ENCODE results near the gene ILKAP. TPM values are rescaled to one million over a fixed set of nuclear protein-coding genes. Genes with fewer than 3 reads are reported as not detected.

Gene ILKAP
- total and polyA plus RNA-seq, 11 donors = 12.4 to 41.7 (median 24.0) TPM

- ATAC-seq (no peak), DNase-seq (no peak)
- no peak overlapping the region for H3K27ac ChIP-seq
- TF ChIP-seq, protein P1, sequence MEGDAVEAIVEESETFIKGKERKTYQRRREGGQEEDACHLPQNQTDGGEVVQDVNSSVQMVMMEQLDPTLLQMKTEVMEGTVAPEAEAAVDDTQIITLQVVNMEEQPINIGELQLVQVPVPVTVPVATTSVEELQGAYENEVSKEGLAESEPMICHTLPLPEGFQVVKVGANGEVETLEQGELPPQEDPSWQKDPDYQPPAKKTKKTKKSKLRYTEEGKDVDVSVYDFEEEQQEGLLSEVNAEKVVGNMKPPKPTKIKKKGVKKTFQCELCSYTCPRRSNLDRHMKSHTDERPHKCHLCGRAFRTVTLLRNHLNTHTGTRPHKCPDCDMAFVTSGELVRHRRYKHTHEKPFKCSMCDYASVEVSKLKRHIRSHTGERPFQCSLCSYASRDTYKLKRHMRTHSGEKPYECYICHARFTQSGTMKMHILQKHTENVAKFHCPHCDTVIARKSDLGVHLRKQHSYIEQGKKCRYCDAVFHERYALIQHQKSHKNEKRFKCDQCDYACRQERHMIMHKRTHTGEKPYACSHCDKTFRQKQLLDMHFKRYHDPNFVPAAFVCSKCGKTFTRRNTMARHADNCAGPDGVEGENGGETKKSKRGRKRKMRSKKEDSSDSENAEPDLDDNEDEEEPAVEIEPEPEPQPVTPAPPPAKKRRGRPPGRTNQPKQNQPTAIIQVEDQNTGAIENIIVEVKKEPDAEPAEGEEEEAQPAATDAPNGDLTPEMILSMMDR (IDR thresholded peaks at IDR 0.05) = no peak
- no peak for TF ChIP-seq POLR2A (IDR thresholded peaks at IDR 0.05)
- WGBS, 4 donors = 73 to 77% (median 76%) methylated on average over 7 of the region's 7 CpGs
- no peak overlapping the region for H3K4me3 ChIP-seq
- intact Hi-C loops (cut with DNase I) = no loop called here
- H3K36me3 ChIP-seq = no peaks in the 10 kb centered on the region
- peaks cover 0 to 13% (median 10%) of the 10 kb centered on the region in 12 donors for H3K4me1 ChIP-seq
- no peaks in the 10 kb centered on the region for H3K27me3 ChIP-seq
- no peaks in the 10 kb centered on the region for H3K9me3 ChIP-seq
Observed at GRCh38 chr2:238207006-238207405, 3.5 kb upstream of the ILKAP start.

DNA sequence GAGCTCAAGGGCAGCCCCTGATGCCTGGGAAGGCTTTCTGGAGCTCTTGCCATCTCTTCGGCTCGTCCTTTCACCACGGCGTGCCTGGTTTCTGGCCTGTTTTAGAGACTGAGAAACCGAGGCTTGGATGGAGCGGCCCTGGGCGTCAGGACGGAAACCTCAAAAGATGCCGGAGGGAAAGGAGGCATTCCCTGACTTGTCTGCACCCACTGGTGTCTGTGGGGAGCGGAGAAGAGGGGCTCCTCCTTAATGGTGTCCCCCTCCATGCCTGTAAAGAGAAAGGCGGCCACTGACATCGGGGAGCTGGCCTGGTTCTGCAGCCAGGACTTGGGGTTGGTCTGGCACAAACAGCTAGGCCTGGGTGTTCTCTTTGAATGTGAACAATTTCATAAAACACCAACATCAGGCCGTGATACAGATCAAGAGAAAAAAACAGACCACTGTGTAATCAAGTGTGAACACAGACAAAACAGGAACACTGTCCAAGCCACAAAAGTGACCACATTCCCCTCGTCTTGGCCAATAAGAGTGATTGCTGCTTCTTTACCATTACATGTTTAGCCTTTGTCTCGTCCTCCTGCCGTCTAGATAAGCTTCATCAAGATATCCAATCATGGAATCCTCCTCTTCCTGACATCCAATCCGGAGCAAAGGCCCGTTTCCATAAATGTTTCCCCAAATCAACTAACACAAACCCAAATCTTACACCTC, 633 bp upstream of the ILKAP start:
- Histone ChIP-seq H3K4me1 (peaks cover 0 to 42% (median 30%) of the 10 kb centered on the region in 12 donors), H3K9me3 (no peaks in the 10 kb centered on the region), H3K27me3 (no peaks in the 10 kb centered on the region), H3K4me3 (peak overlapping the region in 11 of 12 donors; percentile 64 to 94 (median 77)), H3K36me3 (no peaks in the 10 kb centered on the region), H3K27ac (peak overlapping the region; percentile 67 to 97 (median 92))
- WGBS, 4 donors = 59 to 79% (median 59%) methylated on average over 11 to 18 of the region's 18 CpGs
- intact Hi-C loops (cut with DNase I) = loop anchor here in 2 of 10 donors (5.0 kb wide), 2 partner anchors 33 to 38 kb away; partner anchors contain the start of gene HES6 (in 1 of the 2)
- peak in 2 of 5 donors; percentile 29 to 33 for DNase-seq
- ATAC-seq = no peak
- TF ChIP-seq, protein P1 (IDR thresholded peaks at IDR 0.05) = no peak

- ATAC-seq = no peak
- intact Hi-C loops (cut with DNase I) = loop anchor here in 2 of 10 donors (5.0 kb wide), 2 partner anchors 35 to 40 kb away; partner anchors contain the start of gene HES6 (in 1 of the 2)
- peaks cover 0 to 56% (median 32%) of the 10 kb centered on the region in 12 donors for H3K4me1 ChIP-seq
Observed at GRCh38 chr2:238202326-238203093, 985 bp downstream of the ILKAP start.

More at GRCh38 chr2:238202326-238203093, 985 bp downstream of the ILKAP start:
- H3K36me3 ChIP-seq = no peaks in the 10 kb centered on the region
- H3K4me3 ChIP-seq = peak overlapping the region; percentile 64 to 94 (median 74)
- no peak for DNase-seq
- 9 to 12% (median 12%) methylated on average over 27 of the region's 27 CpGs for WGBS, 4 donors
- no peaks in the 10 kb centered on the region for H3K27me3 ChIP-seq
- H3K27ac ChIP-seq = peak overlapping the region; percentile 90 to 97 (median 92)
- TF ChIP-seq, protein P1 (IDR thresholded peaks at IDR 0.05) = no peak
- no peak for TF ChIP-seq POLR2A (IDR thresholded peaks at IDR 0.05)
- no peaks in the 10 kb centered on the region for H3K9me3 ChIP-seq
